WERI-Rb-1 (cell line): ENCODE data around the gene C4BPB.

Experiments used
- DNase-seq: peaks from one replicate; pipeline ENCODE4 v3.0.0-alpha.2; 2020
- H3K27ac ChIP-seq: fragments of 250-450 bp; sonication (Bioruptor Pico); 2 replicates; pipeline ENCODE4 v1.5.1; 2020; ENCODE audit warnings: mild to moderate bottlenecking, moderate library complexity
- H3K27me3 ChIP-seq: fragments of 250-450 bp; sonication (Bioruptor Pico); 2 replicates; pipeline ENCODE4 v1.5.1; 2021; ENCODE audit warnings: mild to moderate bottlenecking, low read depth, moderate library complexity; ENCODE audit not compliant: insufficient read depth, severe bottlenecking
- H3K36me3 ChIP-seq: fragments of 250-450 bp; sonication (Bioruptor Pico); 2 replicates; pipeline ENCODE4 v1.5.1; 2020; ENCODE audit warnings: mild to moderate bottlenecking, moderate library complexity
- H3K4me3 ChIP-seq: 2 replicates; pipeline ENCODE4 v1.5.1; 2011; ENCODE audit warnings: low read depth, mild to moderate bottlenecking, control low read depth, low read length
- H3K9me3 ChIP-seq: fragments of 250-450 bp; sonication (Bioruptor Pico); 2 replicates; pipeline ENCODE4 v1.5.1; 2021; ENCODE audit warnings: mild to moderate bottlenecking, moderate library complexity; ENCODE audit not compliant: severe bottlenecking
- CTCF ChIP-seq: IDR thresholded peaks from 2 replicates; pipeline ENCODE4 v1.5.1; 2011; ENCODE audit warnings: low read depth, mild to moderate bottlenecking, control low read depth, inconsistent platforms, low read length

The C4BPB gene

GRCh38 chr1:207102146-207102545, 13.5 kb downstream of the C4BPB start:
- Histone ChIP-seq H3K27ac (no peak overlapping the region), H3K36me3 (no peaks in the 10 kb centered on the region), H3K9me3 (peaks cover 14% of the 10 kb centered on the region), H3K27me3 (peaks cover 94% of the 10 kb centered on the region), H3K4me3 (no peak overlapping the region)
- TF ChIP-seq CTCF: no peak
- no peak for DNase-seq

GRCh38 chr1:207102659-207103058, 14.0 kb downstream of the C4BPB start:
- peaks cover 15% of the 10 kb centered on the region for H3K9me3 ChIP-seq
- TF ChIP-seq CTCF: no peak
- no peak overlapping the region for H3K27ac ChIP-seq
- DNase-seq: no peak
- H3K4me3 ChIP-seq: no peak overlapping the region
- peaks cover 96% of the 10 kb centered on the region for H3K27me3 ChIP-seq
- H3K36me3 ChIP-seq: no peaks in the 10 kb centered on the region

GRCh38 chr1:207103892-207104373, 15.3 kb downstream of the C4BPB start, which contains the start of gene C4BPA:
C4BPA (plus strand) TSS chr1:207104233; CDS start chr1:207113026, 8,793 bp downstream.
- DNase-seq: no peak
- peaks cover 8% of the 10 kb centered on the region for H3K9me3 ChIP-seq
- H3K36me3 ChIP-seq: no peaks in the 10 kb centered on the region
- no peak within 1 kb of the TSS for H3K4me3 ChIP-seq
- H3K27me3 ChIP-seq: peaks cover 99% of the 10 kb centered on the region
- no peak for TF ChIP-seq CTCF
- H3K27ac ChIP-seq: no peak within 1 kb of the TSS

GRCh38 chr1:207109004-207109403, 20.3 kb downstream of the C4BPB start:
- Histone ChIP-seq H3K4me3 (no peak overlapping the region), H3K9me3 (peaks cover 3% of the 10 kb centered on the region), H3K27me3 (peaks cover 99% of the 10 kb centered on the region), H3K36me3 (no peaks in the 10 kb centered on the region), H3K27ac (no peak overlapping the region)
- no peak for TF ChIP-seq CTCF
- no peak for DNase-seq

- Histone ChIP-seq H3K27ac (no peak overlapping the region), H3K36me3 (no peaks in the 10 kb centered on the region), H3K27me3 (peaks cover 97% of the 10 kb centered on the region), H3K4me3 (no peak overlapping the region), H3K9me3 (no peaks in the 10 kb centered on the region)
- no peak for DNase-seq
- no peak for TF ChIP-seq CTCF
These were observed 24.1 kb downstream of the C4BPB start for GRCh38 chr1:207112616-207113296.

- H3K4me3 ChIP-seq: no peak overlapping the region
- H3K27ac ChIP-seq: no peak overlapping the region
- no peaks in the 10 kb centered on the region for H3K36me3 ChIP-seq
- DNase-seq: no peak
- no peaks in the 10 kb centered on the region for H3K9me3 ChIP-seq
- TF ChIP-seq CTCF: no peak
- H3K27me3 ChIP-seq: peaks cover 97% of the 10 kb centered on the region
These were observed 26.6 kb downstream of the C4BPB start for GRCh38 chr1:207115269-207115668.
